ENCODE measurements around the gene KAZN.

Gene KAZN

DNA sequence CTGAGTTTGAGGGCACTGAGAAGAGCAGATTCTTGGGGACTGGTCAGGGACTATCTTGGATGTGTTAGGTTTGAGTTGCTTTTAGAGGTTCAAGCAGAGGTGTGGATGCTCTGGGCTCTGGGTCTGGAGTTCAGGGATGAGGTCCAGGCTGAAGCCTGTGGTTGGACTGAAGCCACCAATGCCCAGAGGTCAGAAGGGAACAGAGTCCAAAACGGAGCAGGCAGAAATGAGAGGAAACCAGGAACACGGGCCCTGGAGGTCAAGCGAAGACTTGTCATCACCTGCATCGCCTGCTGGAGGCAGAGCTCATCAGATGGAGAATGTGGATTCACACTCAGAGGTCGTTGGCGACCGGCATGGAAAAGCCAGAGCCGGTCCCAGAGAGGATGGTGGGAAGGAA lies 425.5 kb downstream of the KAZN start:
- Histone ChIP-seq H3K27ac (ENCODE audit: low read depth, low read length) (no peak overlapping the region), H3K9me3 (ENCODE audit: control insufficient read depth, insufficient read depth, low read length) (no peaks in the 10 kb centered on the region), H3K9me2 (replicated peaks; ENCODE audit: control insufficient read depth, low read length) (no peaks in the 10 kb centered on the region), H3K36me3 (ENCODE audit: control insufficient read depth, low read length) (no peaks in the 10 kb centered on the region), H3K4me2 (ENCODE audit: low read length) (no peak overlapping the region), H3K4me3 (ENCODE audit: low read length) (no peak overlapping the region), H4K20me1 (ENCODE audit: control insufficient read depth, insufficient read depth, low read depth, low read length) (no peaks in the 10 kb centered on the region), H3F3A (ENCODE audit: control insufficient read depth, insufficient read depth) (no peaks in the 10 kb centered on the region), H3K4me1 (ENCODE audit: control insufficient read depth, low read length) (no peaks in the 10 kb centered on the region), H3K27me3 (ENCODE audit: control insufficient read depth, low read length) (no peaks in the 10 kb centered on the region), H3K79me2 (ENCODE audit: control insufficient read depth, low read length) (no peaks in the 10 kb centered on the region)
- TF ChIP-seq, protein P1, sequence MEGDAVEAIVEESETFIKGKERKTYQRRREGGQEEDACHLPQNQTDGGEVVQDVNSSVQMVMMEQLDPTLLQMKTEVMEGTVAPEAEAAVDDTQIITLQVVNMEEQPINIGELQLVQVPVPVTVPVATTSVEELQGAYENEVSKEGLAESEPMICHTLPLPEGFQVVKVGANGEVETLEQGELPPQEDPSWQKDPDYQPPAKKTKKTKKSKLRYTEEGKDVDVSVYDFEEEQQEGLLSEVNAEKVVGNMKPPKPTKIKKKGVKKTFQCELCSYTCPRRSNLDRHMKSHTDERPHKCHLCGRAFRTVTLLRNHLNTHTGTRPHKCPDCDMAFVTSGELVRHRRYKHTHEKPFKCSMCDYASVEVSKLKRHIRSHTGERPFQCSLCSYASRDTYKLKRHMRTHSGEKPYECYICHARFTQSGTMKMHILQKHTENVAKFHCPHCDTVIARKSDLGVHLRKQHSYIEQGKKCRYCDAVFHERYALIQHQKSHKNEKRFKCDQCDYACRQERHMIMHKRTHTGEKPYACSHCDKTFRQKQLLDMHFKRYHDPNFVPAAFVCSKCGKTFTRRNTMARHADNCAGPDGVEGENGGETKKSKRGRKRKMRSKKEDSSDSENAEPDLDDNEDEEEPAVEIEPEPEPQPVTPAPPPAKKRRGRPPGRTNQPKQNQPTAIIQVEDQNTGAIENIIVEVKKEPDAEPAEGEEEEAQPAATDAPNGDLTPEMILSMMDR (IDR thresholded peaks at IDR 0.05; ENCODE audit: low read depth, low read length, poor library complexity, severe bottlenecking): no peak
- no peak for TF ChIP-seq EZH2phosphoT487 (IDR thresholded peaks at IDR 0.05; ENCODE audit: borderline replicate concordance, low read length)

GRCh38 chr1:15026117-15026489 lies 427.6 kb downstream of the KAZN start:
- Histone ChIP-seq H3K36me3 (ENCODE audit: control insufficient read depth, low read length) (no peaks in the 10 kb centered on the region), H3K4me3 (ENCODE audit: low read length) (no peak overlapping the region), H3K9me2 (replicated peaks; ENCODE audit: control insufficient read depth, low read length) (no peaks in the 10 kb centered on the region), H3K27me3 (ENCODE audit: control insufficient read depth, low read length) (no peaks in the 10 kb centered on the region), H3K9me3 (ENCODE audit: control insufficient read depth, insufficient read depth, low read length) (no peaks in the 10 kb centered on the region), H4K20me1 (ENCODE audit: control insufficient read depth, insufficient read depth, low read depth, low read length) (no peaks in the 10 kb centered on the region), H3K4me2 (ENCODE audit: low read length) (no peak overlapping the region), H3K27ac (ENCODE audit: low read depth, low read length) (no peak overlapping the region), H3K4me1 (ENCODE audit: control insufficient read depth, low read length) (no peaks in the 10 kb centered on the region), H3K79me2 (ENCODE audit: control insufficient read depth, low read length) (no peaks in the 10 kb centered on the region), H3F3A (ENCODE audit: control insufficient read depth, insufficient read depth) (no peaks in the 10 kb centered on the region)
- no peak for TF ChIP-seq EZH2phosphoT487 (IDR thresholded peaks at IDR 0.05; ENCODE audit: borderline replicate concordance, low read length)
- TF ChIP-seq, protein P1 (IDR thresholded peaks at IDR 0.05; ENCODE audit: low read depth, low read length, poor library complexity, severe bottlenecking): no peak

- Histone ChIP-seq H3K27me3 (ENCODE audit: control insufficient read depth, low read length) (no peaks in the 10 kb centered on the region), H3K9me3 (ENCODE audit: control insufficient read depth, insufficient read depth, low read length) (no peaks in the 10 kb centered on the region), H3K27ac (ENCODE audit: low read depth, low read length) (no peak overlapping the region), H3K79me2 (ENCODE audit: control insufficient read depth, low read length) (no peaks in the 10 kb centered on the region), H3F3A (ENCODE audit: control insufficient read depth, insufficient read depth) (no peaks in the 10 kb centered on the region), H3K9me2 (replicated peaks; ENCODE audit: control insufficient read depth, low read length) (no peaks in the 10 kb centered on the region), H3K4me3 (ENCODE audit: low read length) (no peak overlapping the region), H3K4me1 (ENCODE audit: control insufficient read depth, low read length) (no peaks in the 10 kb centered on the region), H3K36me3 (ENCODE audit: control insufficient read depth, low read length) (no peaks in the 10 kb centered on the region), H4K20me1 (ENCODE audit: control insufficient read depth, insufficient read depth, low read depth, low read length) (no peaks in the 10 kb centered on the region), H3K4me2 (ENCODE audit: low read length) (no peak overlapping the region)
- TF ChIP-seq, protein P1 (IDR thresholded peaks at IDR 0.05; ENCODE audit: low read depth, low read length, poor library complexity, severe bottlenecking): peak; percentile 92
- TF ChIP-seq EZH2phosphoT487 (IDR thresholded peaks at IDR 0.05; ENCODE audit: borderline replicate concordance, low read length): no peak
Observed at GRCh38 chr1:15027515-15027986, 429.1 kb downstream of the KAZN start.
